Muscle of arm (tissue), 12 donors: ENCODE results near the gene LRRN4CL. TPM values are rescaled to one million over a fixed set of nuclear protein-coding genes. Genes with fewer than 3 reads are reported as not detected.

Experiments
- DNase-seq: peaks from one replicate; pipeline ENCODE4 v3.0.0-alpha.2; 2013
- polyA plus RNA-seq, 12 donors: library from polyadenylated mRNA; unstranded; fragments of 120-200 nt; gene quantifications; one replicate each; pipeline ENCODE4 v1.2.1, GENCODE V29; 2013; ENCODE audit not compliant: insufficient read length in 12 of 12

The LRRN4CL gene
- polyA plus RNA-seq, 12 donors: 13.6 to 31.1 (median 17.5) TPM; not detected in 1

GRCh38 chr11:62648967-62649364 is 40.4 kb downstream of the LRRN4CL start:
- no peak for DNase-seq

DNA sequence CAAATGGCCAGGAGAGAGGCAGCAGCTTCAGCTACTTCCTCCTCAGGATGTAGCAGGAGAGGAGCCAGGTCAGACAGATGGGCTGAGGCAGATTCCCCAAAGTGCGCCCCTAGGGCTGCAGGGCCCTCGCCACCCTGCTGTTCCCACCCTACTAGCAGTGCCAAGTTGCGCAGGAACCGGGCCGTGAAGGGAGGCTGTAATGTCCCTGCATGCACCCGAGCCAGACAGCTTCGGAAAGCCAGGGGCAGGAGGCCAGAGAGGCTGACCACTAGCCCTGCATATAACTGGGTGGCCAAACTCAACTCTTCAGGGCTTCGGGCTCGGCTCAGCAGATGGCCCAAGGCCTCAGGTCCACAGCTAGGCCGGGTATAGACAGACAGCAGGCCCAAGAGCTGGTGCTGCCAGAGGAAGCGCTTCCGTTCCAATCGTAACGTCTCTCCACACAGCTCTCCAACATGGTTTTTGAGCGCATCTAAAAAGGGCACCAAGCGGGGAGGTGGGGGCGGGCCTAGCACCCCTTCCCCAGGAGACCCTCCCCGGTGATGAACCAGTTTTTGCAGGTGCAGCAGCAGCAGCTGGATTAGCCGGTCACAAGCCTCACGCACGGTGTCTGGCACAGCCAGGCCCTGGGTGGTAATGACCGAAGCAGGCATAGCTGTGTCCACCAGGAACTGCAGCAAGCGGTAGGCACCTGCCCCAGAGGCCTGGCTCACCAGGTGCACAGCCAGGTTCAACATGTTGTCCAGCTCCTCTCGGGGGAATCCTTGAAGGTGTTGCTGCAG is 41.0 kb downstream of the LRRN4CL start:
- no peak for DNase-seq

GRCh38 chr11:62647609-62648005 is 41.7 kb downstream of the LRRN4CL start:
- no peak for DNase-seq

DNA sequence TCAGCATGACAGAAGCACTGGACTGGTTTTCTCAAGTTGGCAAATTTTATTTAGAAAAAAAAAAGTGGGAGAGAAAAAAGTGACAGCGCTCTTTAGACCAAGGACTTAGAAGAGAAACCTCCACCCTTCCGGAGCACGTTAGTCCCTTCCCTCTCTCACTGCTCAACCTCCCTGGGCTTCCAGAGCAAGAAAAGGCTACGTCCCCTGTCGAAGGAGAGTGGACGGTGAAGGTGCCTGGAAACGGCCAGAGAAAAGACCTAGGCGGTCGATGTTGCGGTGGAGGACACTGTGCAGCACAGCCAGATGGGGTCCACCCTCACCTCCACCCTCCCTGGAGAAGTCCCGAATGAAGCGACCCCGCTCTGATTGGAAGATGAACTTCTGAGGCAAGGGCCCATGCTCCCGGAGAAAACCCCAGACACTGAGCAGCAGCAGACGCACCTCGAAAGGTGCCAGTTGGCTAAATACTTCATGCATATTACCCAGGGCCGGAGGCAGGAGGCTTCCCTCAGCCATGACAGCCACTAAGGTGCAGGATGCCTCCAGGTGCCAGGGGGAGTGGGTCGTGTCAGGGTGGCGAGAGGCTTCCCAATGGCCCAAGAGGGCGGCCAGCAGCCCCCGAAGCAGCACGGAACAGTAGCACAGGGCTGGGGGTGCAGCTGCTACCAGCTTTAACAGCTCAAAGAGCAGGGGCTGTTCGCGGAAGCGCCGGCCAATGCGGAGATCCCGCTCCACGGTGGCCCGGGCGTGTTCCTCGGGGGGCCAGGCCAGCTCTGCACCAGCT is 42.3 kb downstream of the LRRN4CL start:
- DNase-seq: no peak

GRCh38 chr11:62645946-62646824 is 43.1 kb downstream of the LRRN4CL start, which contains the start of gene GANAB:
Gene GANAB (minus strand): TSS chr11:62646613. CDS start chr11:62646599, 14 bp downstream.
- DNase-seq: peak; percentile 99

- no peak for DNase-seq
These were observed 43.7 kb downstream of the LRRN4CL start for GRCh38 chr11:62645671-62645945.

GRCh38 chr11:62644220-62644619 is 45.1 kb downstream of the LRRN4CL start:
- no peak for DNase-seq

Other genes with a start within 250 kb of the LRRN4CL start
- 100 to 1,000 TPM; 101 to 395 (median 301) TPM for gene AHNAK, start 142.7 kb downstream of the LRRN4CL start, polyA plus RNA-seq
- 1,000 to 10,000 TPM in 11 of 12 donors, 100 to 1,000 TPM in 1; 357 to 3,515 (median 3,174) TPM for gene EEF1G, start 115.6 kb downstream of the LRRN4CL start, polyA plus RNA-seq
- gene TUT1, start 98.0 kb downstream of the LRRN4CL start, polyA plus RNA-seq: 10 to 100 TPM in 10 of 12 donors, 1 to 10 TPM in 1, not detected in 1; 7.8 to 17.4 (median 14.4) TPM
- gene MTA2, start 87.7 kb downstream of the LRRN4CL start, polyA plus RNA-seq: 100 to 1,000 TPM in 1 of 12 donors, 10 to 100 TPM in 11; 29.1 to 168 (median 45.1) TPM
- gene EML3, start 76.8 kb downstream of the LRRN4CL start, polyA plus RNA-seq: 10 to 100 TPM in 11 of 12 donors, not detected in 1; 12.1 to 35.5 (median 16.2) TPM
- gene ROM1, start 76.3 kb downstream of the LRRN4CL start, polyA plus RNA-seq: 1 to 10 TPM in 9 of 12 donors, under 1 TPM in 1, not detected in 2; 0.87 to 3.2 (median 1.6) TPM
- gene B3GAT3, start 67.5 kb downstream of the LRRN4CL start, polyA plus RNA-seq: 10 to 100 TPM in 11 of 12 donors, not detected in 1; 13.2 to 40.2 (median 15.7) TPM
- gene GANAB, start 42.9 kb downstream of the LRRN4CL start, polyA plus RNA-seq: 100 to 1,000 TPM; 131 to 283 (median 176) TPM
- gene INTS5, start 36.2 kb downstream of the LRRN4CL start, polyA plus RNA-seq: 10 to 100 TPM in 7 of 12 donors, 1 to 10 TPM in 4, not detected in 1; 8.0 to 13.0 (median 10.7) TPM
- gene C11orf98, start 24.3 kb downstream of the LRRN4CL start, polyA plus RNA-seq: 10 to 100 TPM in 11 of 12 donors, not detected in 1; 27.4 to 66.5 (median 34.9) TPM
- gene CSKMT, start 24.2 kb downstream of the LRRN4CL start, polyA plus RNA-seq: 1 to 10 TPM in 10 of 12 donors, not detected in 2; 2.3 to 3.6 (median 2.8) TPM
- 1 to 10 TPM in 10 of 12 donors, not detected in 2; 4.2 to 6.5 (median 4.7) TPM for gene UQCC3, start 17.9 kb downstream of the LRRN4CL start, polyA plus RNA-seq
- 1 to 10 TPM in 11 of 12 donors, not detected in 1; 3.3 to 9.5 (median 6.4) TPM for gene LBHD1, start 17.3 kb downstream of the LRRN4CL start, polyA plus RNA-seq
- gene UBXN1, start 10.5 kb downstream of the LRRN4CL start, polyA plus RNA-seq: 100 to 1,000 TPM in 11 of 12 donors, not detected in 1; 110 to 172 (median 124) TPM
- gene BSCL2, start 17.9 kb upstream of the LRRN4CL start, polyA plus RNA-seq: 10 to 100 TPM in 11 of 12 donors, not detected in 1; 16.3 to 71.7 (median 23.7) TPM
- 1 to 10 TPM in 1 of 12 donors, under 1 TPM in 8, not detected in 3; 0.34 to 1.2 (median 0.70) TPM for gene GNG3, start 18.1 kb upstream of the LRRN4CL start, polyA plus RNA-seq
- 10 to 100 TPM in 11 of 12 donors, not detected in 1; 40.6 to 57.1 (median 49.4) TPM for gene HNRNPUL2, start 37.9 kb upstream of the LRRN4CL start, polyA plus RNA-seq
- gene TTC9C, start 39.0 kb upstream of the LRRN4CL start, polyA plus RNA-seq: 10 to 100 TPM in 11 of 12 donors, not detected in 1; 26.5 to 59.9 (median 30.2) TPM
- gene ZBTB3, start 64.6 kb upstream of the LRRN4CL start, polyA plus RNA-seq: 1 to 10 TPM in 10 of 12 donors, not detected in 2; 3.1 to 5.1 (median 4.2) TPM
- gene POLR2G, start 72.0 kb upstream of the LRRN4CL start, polyA plus RNA-seq: 100 to 1,000 TPM in 2 of 12 donors, 10 to 100 TPM in 9, not detected in 1; 60.7 to 102 (median 88.3) TPM
- 10 to 100 TPM in 11 of 12 donors, not detected in 1; 11.8 to 67.7 (median 14.6) TPM for gene TAF6L, start 81.9 kb upstream of the LRRN4CL start, polyA plus RNA-seq
- gene TMEM179B, start 97.9 kb upstream of the LRRN4CL start, polyA plus RNA-seq: 10 to 100 TPM in 11 of 12 donors, not detected in 1; 25.7 to 41.4 (median 28.8) TPM
- 10 to 100 TPM in 10 of 12 donors, not detected in 2; 11.9 to 16.9 (median 15.1) TPM for gene TMEM223, start 102.5 kb upstream of the LRRN4CL start, polyA plus RNA-seq
- gene NXF1, start 115.9 kb upstream of the LRRN4CL start, polyA plus RNA-seq: 100 to 1,000 TPM in 1 of 12 donors, 10 to 100 TPM in 10, not detected in 1; 55.0 to 132 (median 69.9) TPM
- gene STX5, start 142.5 kb upstream of the LRRN4CL start, polyA plus RNA-seq: 10 to 100 TPM in 11 of 12 donors, not detected in 1; 29.8 to 50.9 (median 34.3) TPM
- under 1 TPM in 2 of 12 donors, not detected in 10; 0.42 to 0.80 TPM for gene TEX54, start 143.3 kb upstream of the LRRN4CL start, polyA plus RNA-seq
- 10 to 100 TPM in 11 of 12 donors, not detected in 1; 19.1 to 36.6 (median 30.7) TPM for gene WDR74, start 150.1 kb upstream of the LRRN4CL start, polyA plus RNA-seq
- 100 to 1,000 TPM in 1 of 12 donors, 10 to 100 TPM in 10, not detected in 1; 32.8 to 132 (median 44.9) TPM for gene SLC3A2, start 191.4 kb upstream of the LRRN4CL start, polyA plus RNA-seq
- 1 to 10 TPM in 1 of 12 donors, under 1 TPM in 2, not detected in 9; 0.08 to 1.1 (median 0.48) TPM for gene CHRM1, start 231.8 kb upstream of the LRRN4CL start, polyA plus RNA-seq